SK-N-MC (cell line): ENCODE data around the gene PROK1.

ENCODE experiments used
- EZH2 ChIP-seq: fragments of 200-600 bp; sonication (generic); IDR thresholded peaks from one replicate; pipeline ENCODE4 v1.6.1; 2017; ENCODE audit warnings: antibody characterized with exemption
- POLR2AphosphoS5 ChIP-seq: IDR thresholded peaks from 2 replicates; pipeline ENCODE4 v1.6.1; 2012; ENCODE audit warnings: mild to moderate bottlenecking, low read depth, low read length, borderline replicate concordance

GRCh38 chr1:110505596-110505995 is 54.6 kb downstream of the PROK1 start:
- TF ChIP-seq POLR2AphosphoS5, result no peak
- no peak for TF ChIP-seq EZH2
